NT2/D1 (cell line): Measurements from ENCODE around the gene ARHGAP8.

Experiments
- YY1 ChIP-seq: IDR thresholded peaks from 2 replicates; pipeline ENCODE4 v1.6.1; 2011; ENCODE audit not compliant: insufficient read length, insufficient read depth
- ZNF274 ChIP-seq: IDR thresholded peaks from 2 replicates; pipeline ENCODE4 v1.6.1; 2011; ENCODE audit warnings: mild to moderate bottlenecking, low read depth, low read length

DNA sequence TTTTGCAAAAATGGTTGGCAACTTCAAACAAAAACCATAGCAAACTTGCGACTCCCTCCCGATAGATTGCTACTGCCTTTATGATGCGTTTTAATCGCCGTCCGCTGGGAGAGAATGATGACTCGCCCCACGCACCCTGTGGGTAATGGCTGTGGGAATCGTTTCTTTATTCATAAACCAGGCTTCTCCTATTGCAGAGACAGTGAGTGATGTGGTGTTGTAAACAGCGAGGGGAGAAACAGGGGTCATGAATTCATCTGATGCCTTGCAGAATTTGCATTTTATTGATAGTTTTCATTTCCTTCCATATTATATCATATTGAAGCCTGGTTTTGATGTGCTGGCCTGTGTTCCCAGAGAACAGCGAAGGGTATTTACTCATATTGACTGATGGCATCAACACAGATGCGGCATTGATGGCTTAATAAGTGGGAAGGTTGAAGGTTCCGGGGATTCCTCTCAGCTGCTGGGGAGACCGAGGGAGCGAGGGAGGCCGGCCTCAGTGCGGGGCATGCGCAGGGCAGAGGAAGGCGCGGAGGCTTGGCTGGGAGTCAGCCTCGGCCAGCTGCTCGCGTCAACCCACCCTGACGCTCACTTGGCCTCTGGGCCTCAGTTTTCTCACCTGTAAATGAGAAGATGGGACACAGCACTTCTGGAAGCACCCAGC is 41.3 kb downstream of the ARHGAP8 start:
- no peak for TF ChIP-seq YY1
- TF ChIP-seq ZNF274 = no peak
